ENCODE data around the gene USHBP1. TPM values are rescaled to one million over a fixed set of nuclear protein-coding genes. Genes with fewer than 3 reads are reported as not detected.

The USHBP1 gene
- total and polyA plus RNA-seq, 10 of the 15 experiments (the other 5 are each of a cell fraction or from before 2014, with no cell fraction given): 0.05 to 0.96 (median 0.22) TPM; not detected in 2

GRCh38 chr19:17244618-17245534 is 19.7 kb downstream of the USHBP1 start:
- Histone ChIP-seq H3K9me3 (replicated peaks; ENCODE audit: control insufficient read depth, insufficient read depth, low read length) (no peaks in the 10 kb centered on the region), H4K20me1 (ENCODE audit: control insufficient read depth, insufficient read depth) (no peaks in the 10 kb centered on the region), H3K27ac (ENCODE audit: control insufficient read depth, insufficient read depth) (no peak overlapping the region), H3K79me2 (ENCODE audit: control insufficient read depth, insufficient read depth, low read length) (peaks cover 7% of the 10 kb centered on the region), H2AFZ (ENCODE audit: control insufficient read depth, low read depth, low read length) (peak overlapping the region; percentile 9; the same call in 1 of the 2 replicates), H3K4me1 (ENCODE audit: control insufficient read depth, insufficient read depth, low read length) (peaks cover 14% of the 10 kb centered on the region), H3K9ac (ENCODE audit: control insufficient read depth, insufficient read depth, low read length) (peak overlapping the region; percentile 24), H3K36me3 (ENCODE audit: control insufficient read depth in 2 of 2, insufficient read depth in 2 of 2, low read length in 1 of 2) (peaks cover 0 to 2% of the 10 kb centered on the region in 2 experiments; a peak in 1 of 4 replicates), H3K27me3 (replicated peaks in 1 of 2; ENCODE audit: control insufficient read depth in 2 of 2, insufficient read depth in 2 of 2, low read length in 1 of 2) (no peaks in the 10 kb centered on the region), H3K4me3 (peak overlapping the region; percentile 70), H3K4me2 (ENCODE audit: control insufficient read depth, insufficient read depth) (peak overlapping the region; percentile 77)
- SMC1A ChIA-PET (ENCODE audit: uncharacterized antibody, unreplicated experiment): no interaction called here
- BruUV-seq (replicated peaks): no TSS peak
- RAD21 ChIA-PET (ENCODE audit: unreplicated experiment): interaction anchor here (1.1 kb wide), 1 partner anchor 16 kb away, joined by 4 read pairs; no protein-coding TSS in a partner anchor
- under 1% methylated on average over 73 of the region's 100 CpGs for WGBS (ENCODE audit: insufficient coverage, insufficient replicate concordance, low lambda C conversion rate, missing lambda C conversion rate)
- FAIRE-seq (no peak), DNase-seq (ENCODE audit: low read depth, low spot score) (no peak), ATAC-seq (no peak)
- in situ Hi-C loops (cut with MboI): no loop called here
- intact Hi-C loops (cut with micrococcal nuclease; ENCODE audit: unreplicated experiment): no loop called here
- CTCF ChIA-PET: no interaction called here
- POLR2A ChIA-PET: interaction anchor here (0.5 to 1.4 kb wide), 3 partner anchors 10 to 45 kb away, joined by 3 to 4 read pairs (median 3); partner anchors contain the start of gene BABAM1
- no peak for TF ChIP-seq NFYB (IDR thresholded peaks at IDR 0.05; ENCODE audit: insufficient read depth, low read depth, low read length)
- TF ChIP-seq POLR2A (IDR thresholded peaks at IDR 0.05; ENCODE audit: low read depth, low read length): no peak
- TF ChIP-seq CUX1 (IDR thresholded peaks at IDR 0.05; ENCODE audit: insufficient replicate concordance, low read depth, low read length): no peak
- no peak for TF ChIP-seq FOXM1 (IDR thresholded peaks at IDR 0.05; ENCODE audit: low read depth, low read length)
- TF ChIP-seq ATF2 (IDR thresholded peaks at IDR 0.05; ENCODE audit: low read length): no peak
- TF ChIP-seq SMC3 (IDR thresholded peaks at IDR 0.05; ENCODE audit: borderline replicate concordance, low read length): no peak
- TF ChIP-seq, protein P1, sequence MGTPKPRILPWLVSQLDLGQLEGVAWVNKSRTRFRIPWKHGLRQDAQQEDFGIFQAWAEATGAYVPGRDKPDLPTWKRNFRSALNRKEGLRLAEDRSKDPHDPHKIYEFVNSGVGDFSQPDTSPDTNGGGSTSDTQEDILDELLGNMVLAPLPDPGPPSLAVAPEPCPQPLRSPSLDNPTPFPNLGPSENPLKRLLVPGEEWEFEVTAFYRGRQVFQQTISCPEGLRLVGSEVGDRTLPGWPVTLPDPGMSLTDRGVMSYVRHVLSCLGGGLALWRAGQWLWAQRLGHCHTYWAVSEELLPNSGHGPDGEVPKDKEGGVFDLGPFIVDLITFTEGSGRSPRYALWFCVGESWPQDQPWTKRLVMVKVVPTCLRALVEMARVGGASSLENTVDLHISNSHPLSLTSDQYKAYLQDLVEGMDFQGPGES (IDR thresholded peaks at IDR 0.05): no peak
- TF ChIP-seq SMARCA5 (IDR thresholded peaks at IDR 0.05): 0 out of 2 replicates have a peak, but pooled peaks have one; percentile 39
- TF ChIP-seq TCF7 (IDR thresholded peaks at IDR 0.05; ENCODE audit: borderline replicate concordance): no peak
- no peak for TF ChIP-seq TBL1XR1 (IDR thresholded peaks at IDR 0.05; ENCODE audit: low read depth, low read length)
- no peak for TF ChIP-seq RBBP5 (conservative IDR thresholded peaks at IDR 0.05)
- no peak for TF ChIP-seq TARDBP (IDR thresholded peaks at IDR 0.05; ENCODE audit: borderline replicate concordance)
- no peak for TF ChIP-seq IRF4 (IDR thresholded peaks at IDR 0.05; ENCODE audit: low read depth, low read length)

All from GM12878 (cell line).